HepG2 (cell line): ENCODE results near the gene MYCBPAP. TPM values are rescaled to one million over a fixed set of nuclear protein-coding genes. Genes with fewer than 3 reads are reported as not detected.

Experiments
- ATF7 ChIP-seq, 2 experiments: fragments of 450-650 bp in 1 of 2; sonication (generic) in 1 of 2; formaldehyde crosslinking in 1 of 2; IDR thresholded peaks; 2 replicates each; pipeline versions ENCODE4 v1.4.0 to v1.6.1; 2016 to 2020; ENCODE audit warnings: antibody characterized with exemption in 1 of 2, mild to moderate bottlenecking in 1 of 2, missing genetic modification reagents in 1 of 2
- DMAP1 ChIP-seq: IDR thresholded peaks from 2 replicates; pipeline ENCODE4 v1.6.1; 2016
- KDM6A ChIP-seq: IDR thresholded peaks from 2 replicates; pipeline ENCODE4 v1.6.1; 2016; ENCODE audit warnings: low read depth
- NBN ChIP-seq: fragments of 450-650 bp; conservative IDR thresholded peaks from 2 replicates; pipeline ENCODE4 v1.6.1; 2017
- TOPORS ChIP-seq: sonication (generic); formaldehyde crosslinking; IDR thresholded peaks from 2 replicates; pipeline ENCODE4 v1.8.0; 2023; ENCODE audit warnings: mild to moderate bottlenecking, missing genetic modification reagents
- TRIM24 ChIP-seq: sonication (generic); formaldehyde crosslinking; IDR thresholded peaks from 2 replicates; pipeline ENCODE4 v1.8.0; 2022; ENCODE audit warnings: mild to moderate bottlenecking, missing genetic modification reagents
- ZBTB8A ChIP-seq: sonication (generic); formaldehyde crosslinking; IDR thresholded peaks from 2 replicates; pipeline ENCODE4 v1.4.0; 2020; ENCODE audit warnings: mild to moderate bottlenecking, low read depth, missing genetic modification reagents, borderline replicate concordance
- ZNF619 ChIP-seq: sonication (generic); formaldehyde crosslinking; IDR thresholded peaks from 2 replicates; pipeline ENCODE4 v1.4.0; 2020; ENCODE audit warnings: mild to moderate bottlenecking, missing genetic modification reagents
- ZNF652 ChIP-seq: IDR thresholded peaks from 2 replicates; pipeline ENCODE4 v1.6.1; 2016; ENCODE audit warnings: low read depth, borderline replicate concordance
- ZNF75D ChIP-seq: sonication (generic); formaldehyde crosslinking; IDR thresholded peaks from 2 replicates; pipeline ENCODE4 v1.8.1; 2023; ENCODE audit warnings: missing genetic modification reagents, mild to moderate bottlenecking, borderline replicate concordance
- ZNF761 ChIP-seq: sonication (generic); formaldehyde crosslinking; conservative IDR thresholded peaks from 2 replicates; pipeline ENCODE4 v1.4.0; 2020; ENCODE audit warnings: mild to moderate bottlenecking, missing genetic modification reagents
- polyA plus RNA-seq, 8 experiments: library from polyadenylated mRNA; depleted of rRNA in 3 of 8; stranded (reverse) in 7 of 8; unstranded in 1 of 8; fragments of >200 nt; fragmentation: Illumina TruSeq in 4 of 8; extraction: Trizol in 4 of 8; gene quantifications; 2 replicates each; pipeline versions ENCODE4 v1.2.1 to v1.2.3, GENCODE V29; 2011 to 2016; ENCODE audit warnings: low read depth in 4 of 8, missing spikeins in 1 of 8, mixed read lengths in 1 of 8; ENCODE audit not compliant: insufficient read depth in 1 of 8
- total RNA-seq, 5 experiments: library from RNA; depleted of rRNA; stranded (reverse); fragments of >200 nt; fragmentation: Illumina TruSeq; extraction: Trizol; gene quantifications; 2 replicates each; pipeline ENCODE4 v1.2.3, GENCODE V29; 2016; ENCODE audit warnings: low read depth in 1 of 5
- TF ChIP-seq, protein P1 (sequence below): sonication (generic); formaldehyde crosslinking; IDR thresholded peaks from 2 replicates; pipeline ENCODE4 v1.8.1; 2022; ENCODE audit warnings: low read depth, mild to moderate bottlenecking, missing genetic modification reagents
- TF ChIP-seq, protein P2 (sequence below), 2 experiments: fragments of 450-650 bp in 1 of 2; sonication (generic) in 1 of 2; formaldehyde crosslinking in 1 of 2; IDR thresholded peaks; 2 replicates each; pipeline versions ENCODE4 v1.6.1 to v1.8.0; 2016 to 2022; ENCODE audit warnings: antibody characterized with exemption in 1 of 2, mild to moderate bottlenecking in 1 of 2, missing genetic modification reagents in 1 of 2
- TF ChIP-seq, protein P3 (sequence below): sonication (generic); formaldehyde crosslinking; IDR thresholded peaks from 2 replicates; pipeline ENCODE4 v1.9.0; 2022; ENCODE audit warnings: missing genetic modification reagents, mild to moderate bottlenecking, borderline replicate concordance
- TF ChIP-seq, protein P4 (sequence below): sonication (generic); formaldehyde crosslinking; conservative IDR thresholded peaks from 2 replicates; pipeline ENCODE4 v1.5.0; 2020; ENCODE audit warnings: missing genetic modification reagents

Gene MYCBPAP
- total and polyA plus RNA-seq, 2 of the 13 experiments (the other 11 are each of a cell fraction or from before 2014, with no cell fraction given) = 0.22 to 0.24 TPM

DNA sequence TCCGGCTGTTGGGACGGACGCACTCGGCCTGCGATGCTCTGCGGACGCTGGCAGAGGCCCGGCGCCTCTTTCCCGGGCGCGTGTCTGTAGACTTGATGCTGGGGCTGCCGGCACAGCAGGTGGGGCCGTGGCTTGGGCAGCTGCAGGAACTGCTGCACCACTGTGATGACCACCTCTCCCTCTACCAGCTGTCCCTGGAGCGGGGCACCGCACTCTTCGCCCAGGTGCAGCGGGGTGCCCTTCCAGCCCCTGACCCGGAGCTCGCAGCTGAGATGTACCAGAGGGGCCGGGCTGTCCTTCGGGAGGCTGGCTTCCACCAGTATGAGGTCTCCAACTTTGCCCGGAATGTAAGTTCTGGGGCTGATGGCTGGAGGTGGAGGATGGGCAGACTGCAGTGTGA, 26.1 kb upstream of the MYCBPAP start (continued):
- TF ChIP-seq, protein P1, sequence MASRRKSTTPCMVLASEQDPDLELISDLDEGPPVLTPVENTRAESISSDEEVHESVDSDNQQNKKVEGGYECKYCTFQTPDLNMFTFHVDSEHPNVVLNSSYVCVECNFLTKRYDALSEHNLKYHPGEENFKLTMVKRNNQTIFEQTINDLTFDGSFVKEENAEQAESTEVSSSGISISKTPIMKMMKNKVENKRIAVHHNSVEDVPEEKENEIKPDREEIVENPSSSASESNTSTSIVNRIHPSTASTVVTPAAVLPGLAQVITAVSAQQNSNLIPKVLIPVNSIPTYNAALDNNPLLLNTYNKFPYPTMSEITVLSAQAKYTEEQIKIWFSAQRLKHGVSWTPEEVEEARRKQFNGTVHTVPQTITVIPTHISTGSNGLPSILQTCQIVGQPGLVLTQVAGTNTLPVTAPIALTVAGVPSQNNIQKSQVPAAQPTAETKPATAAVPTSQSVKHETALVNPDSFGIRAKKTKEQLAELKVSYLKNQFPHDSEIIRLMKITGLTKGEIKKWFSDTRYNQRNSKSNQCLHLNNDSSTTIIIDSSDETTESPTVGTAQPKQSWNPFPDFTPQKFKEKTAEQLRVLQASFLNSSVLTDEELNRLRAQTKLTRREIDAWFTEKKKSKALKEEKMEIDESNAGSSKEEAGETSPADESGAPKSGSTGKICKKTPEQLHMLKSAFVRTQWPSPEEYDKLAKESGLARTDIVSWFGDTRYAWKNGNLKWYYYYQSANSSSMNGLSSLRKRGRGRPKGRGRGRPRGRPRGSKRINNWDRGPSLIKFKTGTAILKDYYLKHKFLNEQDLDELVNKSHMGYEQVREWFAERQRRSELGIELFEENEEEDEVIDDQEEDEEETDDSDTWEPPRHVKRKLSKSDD (CRISPR knock-in tag) = no peak
- TF ChIP-seq ZNF75D (CRISPR knock-in tag) (no peak), ZNF652 (CRISPR knock-in tag) (no peak), KDM6A (no peak), ZNF761 (CRISPR knock-in tag) (no peak), ZNF619 (CRISPR knock-in tag) (no peak), TOPORS (CRISPR knock-in tag) (no peak), NBN (no peak), ATF7 (IDR thresholded peaks at IDR 0.05) (no peak), ATF7 (CRISPR knock-in tag; IDR thresholded peaks at IDR 0.05) (no peak), TRIM24 (CRISPR knock-in tag) (no peak), ZBTB8A (CRISPR knock-in tag) (no peak), DMAP1 (CRISPR knock-in tag) (no peak)
- TF ChIP-seq, protein P2, sequence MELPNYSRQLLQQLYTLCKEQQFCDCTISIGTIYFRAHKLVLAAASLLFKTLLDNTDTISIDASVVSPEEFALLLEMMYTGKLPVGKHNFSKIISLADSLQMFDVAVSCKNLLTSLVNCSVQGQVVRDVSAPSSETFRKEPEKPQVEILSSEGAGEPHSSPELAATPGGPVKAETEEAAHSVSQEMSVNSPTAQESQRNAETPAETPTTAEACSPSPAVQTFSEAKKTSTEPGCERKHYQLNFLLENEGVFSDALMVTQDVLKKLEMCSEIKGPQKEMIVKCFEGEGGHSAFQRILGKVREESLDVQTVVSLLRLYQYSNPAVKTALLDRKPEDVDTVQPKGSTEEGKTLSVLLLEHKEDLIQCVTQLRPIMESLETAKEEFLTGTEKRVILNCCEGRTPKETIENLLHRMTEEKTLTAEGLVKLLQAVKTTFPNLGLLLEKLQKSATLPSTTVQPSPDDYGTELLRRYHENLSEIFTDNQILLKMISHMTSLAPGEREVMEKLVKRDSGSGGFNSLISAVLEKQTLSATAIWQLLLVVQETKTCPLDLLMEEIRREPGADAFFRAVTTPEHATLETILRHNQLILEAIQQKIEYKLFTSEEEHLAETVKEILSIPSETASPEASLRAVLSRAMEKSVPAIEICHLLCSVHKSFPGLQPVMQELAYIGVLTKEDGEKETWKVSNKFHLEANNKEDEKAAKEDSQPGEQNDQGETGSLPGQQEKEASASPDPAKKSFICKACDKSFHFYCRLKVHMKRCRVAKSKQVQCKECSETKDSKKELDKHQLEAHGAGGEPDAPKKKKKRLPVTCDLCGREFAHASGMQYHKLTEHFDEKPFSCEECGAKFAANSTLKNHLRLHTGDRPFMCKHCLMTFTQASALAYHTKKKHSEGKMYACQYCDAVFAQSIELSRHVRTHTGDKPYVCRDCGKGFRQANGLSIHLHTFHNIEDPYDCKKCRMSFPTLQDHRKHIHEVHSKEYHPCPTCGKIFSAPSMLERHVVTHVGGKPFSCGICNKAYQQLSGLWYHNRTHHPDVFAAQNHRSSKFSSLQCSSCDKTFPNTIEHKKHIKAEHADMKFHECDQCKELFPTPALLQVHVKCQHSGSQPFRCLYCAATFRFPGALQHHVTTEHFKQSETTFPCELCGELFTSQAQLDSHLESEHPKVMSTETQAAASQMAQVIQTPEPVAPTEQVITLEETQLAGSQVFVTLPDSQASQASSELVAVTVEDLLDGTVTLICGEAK (IDR thresholded peaks at IDR 0.05) = no peak
- TF ChIP-seq, protein P2 (CRISPR knock-in tag; IDR thresholded peaks at IDR 0.05) = peak; percentile 44; the same call in 1 of the 2 replicates
- TF ChIP-seq, protein P3, sequence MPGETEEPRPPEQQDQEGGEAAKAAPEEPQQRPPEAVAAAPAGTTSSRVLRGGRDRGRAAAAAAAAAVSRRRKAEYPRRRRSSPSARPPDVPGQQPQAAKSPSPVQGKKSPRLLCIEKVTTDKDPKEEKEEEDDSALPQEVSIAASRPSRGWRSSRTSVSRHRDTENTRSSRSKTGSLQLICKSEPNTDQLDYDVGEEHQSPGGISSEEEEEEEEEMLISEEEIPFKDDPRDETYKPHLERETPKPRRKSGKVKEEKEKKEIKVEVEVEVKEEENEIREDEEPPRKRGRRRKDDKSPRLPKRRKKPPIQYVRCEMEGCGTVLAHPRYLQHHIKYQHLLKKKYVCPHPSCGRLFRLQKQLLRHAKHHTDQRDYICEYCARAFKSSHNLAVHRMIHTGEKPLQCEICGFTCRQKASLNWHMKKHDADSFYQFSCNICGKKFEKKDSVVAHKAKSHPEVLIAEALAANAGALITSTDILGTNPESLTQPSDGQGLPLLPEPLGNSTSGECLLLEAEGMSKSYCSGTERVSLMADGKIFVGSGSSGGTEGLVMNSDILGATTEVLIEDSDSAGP (CRISPR knock-in tag) = 0 out of 2 replicates have a peak, but pooled peaks have one; percentile 25
- TF ChIP-seq, protein P4, sequence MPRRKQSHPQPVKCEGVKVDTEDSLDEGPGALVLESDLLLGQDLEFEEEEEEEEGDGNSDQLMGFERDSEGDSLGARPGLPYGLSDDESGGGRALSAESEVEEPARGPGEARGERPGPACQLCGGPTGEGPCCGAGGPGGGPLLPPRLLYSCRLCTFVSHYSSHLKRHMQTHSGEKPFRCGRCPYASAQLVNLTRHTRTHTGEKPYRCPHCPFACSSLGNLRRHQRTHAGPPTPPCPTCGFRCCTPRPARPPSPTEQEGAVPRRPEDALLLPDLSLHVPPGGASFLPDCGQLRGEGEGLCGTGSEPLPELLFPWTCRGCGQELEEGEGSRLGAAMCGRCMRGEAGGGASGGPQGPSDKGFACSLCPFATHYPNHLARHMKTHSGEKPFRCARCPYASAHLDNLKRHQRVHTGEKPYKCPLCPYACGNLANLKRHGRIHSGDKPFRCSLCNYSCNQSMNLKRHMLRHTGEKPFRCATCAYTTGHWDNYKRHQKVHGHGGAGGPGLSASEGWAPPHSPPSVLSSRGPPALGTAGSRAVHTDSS (CRISPR knock-in tag) = no peak
